CD4-positive, alpha-beta T cell treated with Interleukin-17A for 1 hour (primary cell): ENCODE data around the gene PAGR1.
"Not testable (repeated sequence)": the region's sequence is repeated elsewhere in the genome, so short reads cannot be mapped to it uniquely, and the experiment has no call there.

Experiments
- DNase-seq: peaks from one replicate; pipeline ENCODE4 v3.0.0-alpha.2; 2020

The PAGR1 gene

DNA sequence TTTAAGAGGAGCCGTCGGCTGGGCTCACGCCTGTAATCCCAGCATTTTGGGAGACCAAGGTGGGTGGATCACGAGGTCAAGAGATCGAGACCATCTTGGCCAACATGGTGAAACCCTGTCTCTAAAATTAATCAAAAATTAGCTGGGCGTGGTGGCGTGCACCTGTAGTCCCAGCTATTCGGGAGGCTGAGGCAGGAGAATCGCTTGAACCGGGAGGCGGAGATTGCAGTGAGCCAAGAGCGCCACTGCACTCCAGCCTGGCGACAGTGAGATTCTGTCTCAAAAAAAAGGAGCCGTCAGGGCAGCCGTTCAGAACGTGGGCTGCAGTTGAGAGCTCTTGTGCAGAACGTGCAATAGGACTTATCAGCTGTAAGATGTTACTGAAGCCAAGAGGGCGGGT is 22.8 kb upstream of the PAGR1 start:
- DNase-seq = not testable (repeated sequence)

DNA sequence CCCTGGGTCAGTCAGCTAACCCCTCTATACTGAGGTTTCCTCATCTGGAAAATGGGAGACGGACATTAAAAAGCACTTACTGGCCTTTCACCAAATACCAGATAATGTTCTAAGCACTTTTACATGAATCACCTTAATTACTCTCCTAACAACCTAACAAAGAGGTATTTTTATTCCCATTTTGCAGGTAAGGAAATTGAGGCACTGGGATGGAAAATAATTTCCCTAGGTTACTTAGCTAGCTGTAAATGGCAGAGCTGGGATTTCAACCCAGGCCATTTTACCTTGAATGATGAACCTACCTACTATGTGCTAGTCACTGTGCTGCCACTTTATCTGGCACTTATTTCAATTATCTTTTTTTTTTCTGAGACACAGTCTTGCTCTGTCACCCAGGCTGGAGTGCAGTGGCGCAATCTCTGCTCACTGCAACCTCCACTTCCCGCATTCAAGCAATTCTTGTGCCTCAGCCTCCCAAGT is 21.7 kb upstream of the PAGR1 start:
- no peak for DNase-seq

DNA sequence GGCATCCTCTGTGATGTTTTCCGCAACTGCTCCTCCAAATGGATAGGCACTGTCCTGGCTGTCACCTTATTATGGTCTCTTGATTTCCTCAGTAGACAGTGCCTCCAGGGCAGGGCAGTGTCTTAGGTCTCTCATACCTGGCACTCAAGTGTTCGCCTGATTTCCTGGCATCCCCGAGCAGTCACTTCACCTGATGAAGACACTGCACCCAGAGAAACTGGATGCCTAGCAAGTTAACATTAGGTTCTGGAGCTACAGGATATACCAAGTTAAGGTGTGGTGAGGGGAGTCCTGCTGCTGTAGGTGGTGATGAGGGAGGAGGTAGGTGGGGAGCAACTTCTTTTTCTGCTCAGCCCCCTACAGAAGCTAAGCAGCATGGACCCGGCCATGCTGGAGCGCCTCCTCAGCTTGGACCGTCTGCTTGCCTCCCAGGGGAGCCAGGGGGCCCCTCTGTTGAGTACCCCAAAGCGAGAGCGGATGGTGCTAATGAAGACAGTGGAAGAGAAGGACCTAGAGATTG is 13.5 kb upstream of the PAGR1 start:
- no peak for DNase-seq

DNA sequence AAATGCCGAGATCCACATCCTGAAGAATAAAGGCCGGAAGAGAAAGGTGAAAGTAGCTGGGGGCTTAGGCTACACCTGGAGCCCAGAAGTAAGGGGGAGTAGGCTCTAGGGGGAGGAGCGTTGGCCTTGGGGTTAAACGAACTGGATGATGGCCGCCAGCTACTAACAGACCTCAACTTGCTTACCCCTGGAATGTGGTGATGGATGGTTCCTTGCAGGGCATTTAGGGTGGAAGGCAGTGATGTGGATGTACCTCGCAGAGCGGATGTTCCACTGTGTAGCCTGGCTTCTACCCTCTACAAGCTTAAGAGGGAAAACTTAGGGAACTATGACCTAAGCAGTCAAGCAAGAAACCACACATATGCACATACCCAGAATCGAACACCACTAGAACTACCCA is 11.9 kb upstream of the PAGR1 start:
- DNase-seq = no peak

DNA sequence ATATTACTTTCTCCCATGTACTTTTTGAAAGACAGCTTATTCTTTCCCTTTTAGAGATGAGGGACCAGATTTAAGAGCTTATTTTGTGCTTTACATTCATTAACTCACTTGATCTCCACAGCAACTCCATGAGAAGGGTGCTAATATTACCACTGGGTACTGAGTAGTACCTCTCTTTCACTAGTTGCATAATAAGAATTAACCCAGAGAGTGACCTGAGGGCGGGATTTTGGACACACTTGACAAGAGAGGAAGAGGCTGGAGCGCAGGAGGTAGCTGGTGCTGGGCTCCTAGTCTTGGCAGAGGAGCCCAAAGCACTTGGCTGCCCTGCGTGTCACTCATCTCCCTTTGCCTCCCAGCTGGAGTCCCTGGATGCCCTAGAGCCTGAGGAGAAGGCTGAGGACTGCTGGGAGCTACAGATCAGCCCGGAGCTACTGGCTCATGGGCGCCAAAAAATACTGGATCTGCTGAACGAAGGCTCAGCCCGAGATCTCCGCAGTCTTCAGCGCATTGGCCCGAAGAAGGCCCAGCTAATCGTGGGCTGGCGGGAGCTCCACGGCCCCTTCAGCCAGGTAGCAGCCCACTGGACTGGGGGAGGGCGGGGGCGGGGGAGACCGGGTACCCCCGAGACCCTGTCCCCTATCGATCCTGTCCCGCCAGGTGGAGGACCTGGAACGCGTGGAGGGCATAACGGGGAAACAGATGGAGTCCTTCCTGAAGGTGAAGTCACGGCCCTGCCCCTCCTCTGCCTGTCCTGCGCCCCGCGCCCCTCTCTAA is 11.3 kb upstream of the PAGR1 start:
- DNase-seq = no peak

DNA sequence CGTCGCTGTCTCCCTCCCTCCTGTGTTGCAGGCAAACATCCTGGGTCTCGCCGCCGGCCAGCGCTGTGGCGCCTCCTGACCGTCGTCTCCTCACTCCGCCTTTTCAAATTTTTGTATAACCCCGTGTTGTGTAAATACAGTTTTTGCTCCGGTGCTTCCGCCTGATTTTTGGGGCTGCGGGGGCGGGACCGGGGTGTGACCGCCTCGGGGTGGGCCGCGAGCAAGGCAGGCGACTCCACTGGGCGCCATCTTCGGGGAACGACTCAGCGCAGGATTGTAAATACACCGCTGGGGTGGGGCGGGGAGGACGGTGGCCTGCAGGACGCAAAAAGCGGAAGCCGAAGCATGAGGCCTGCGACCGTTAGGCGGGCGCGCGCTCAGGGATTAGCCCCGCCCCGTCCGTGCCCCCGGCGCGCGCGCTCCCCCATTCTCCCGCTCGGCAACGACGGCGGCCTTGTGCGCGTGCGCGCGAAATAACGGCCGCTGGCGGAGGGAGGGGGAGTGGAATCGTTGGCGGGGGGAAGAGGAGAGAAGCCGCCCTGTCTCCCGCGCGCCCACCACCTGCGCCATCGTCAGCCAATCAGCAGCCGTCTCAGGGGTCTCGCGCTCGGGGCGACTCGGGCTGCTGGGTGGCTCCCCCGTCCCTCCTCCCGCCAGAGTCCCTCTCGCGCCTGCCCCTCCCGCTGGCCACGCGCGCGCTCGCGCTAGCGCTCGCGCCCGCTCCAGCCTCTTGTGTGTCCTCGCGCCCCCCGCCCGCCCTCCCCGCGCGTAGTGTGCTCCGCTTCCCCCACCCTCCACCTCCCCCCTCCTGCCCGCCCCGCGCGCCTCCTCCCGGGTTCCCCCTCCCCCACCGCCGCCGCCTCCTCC is 10.5 kb upstream of the PAGR1 start:
- DNase-seq = peak; percentile 98

DNA sequence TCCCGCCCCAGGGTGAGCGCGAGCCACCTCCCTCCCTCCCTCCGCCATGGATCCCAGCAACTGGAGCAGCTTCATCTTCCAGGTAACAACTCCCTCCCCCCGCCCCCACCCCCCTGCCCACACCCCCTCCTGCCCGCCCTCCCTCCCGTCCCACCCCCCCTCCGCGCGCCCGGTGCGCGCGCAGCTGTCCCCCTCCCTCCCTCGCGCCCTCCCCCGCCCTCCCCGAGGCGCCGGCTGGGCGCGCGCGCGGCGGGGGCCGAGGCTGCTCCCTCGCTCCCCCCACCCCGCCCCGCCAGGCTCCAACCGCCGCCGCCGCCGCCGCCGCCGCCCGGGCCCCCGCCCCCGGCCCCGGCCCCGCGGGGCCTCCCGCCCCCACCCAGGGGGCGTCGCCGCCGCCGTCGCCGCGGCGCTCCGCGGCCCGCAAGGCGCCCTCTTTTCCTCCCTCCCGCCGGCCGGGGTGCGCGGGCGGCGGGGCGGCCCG is 9.8 kb upstream of the PAGR1 start, which contains the start of gene MAZ:
Gene MAZ, plus strand, starts transcription at position 431 of the 481 bp plus-strand sequence. CDS start 173 bp downstream, outside the sequence.
- no peak for DNase-seq

DNA sequence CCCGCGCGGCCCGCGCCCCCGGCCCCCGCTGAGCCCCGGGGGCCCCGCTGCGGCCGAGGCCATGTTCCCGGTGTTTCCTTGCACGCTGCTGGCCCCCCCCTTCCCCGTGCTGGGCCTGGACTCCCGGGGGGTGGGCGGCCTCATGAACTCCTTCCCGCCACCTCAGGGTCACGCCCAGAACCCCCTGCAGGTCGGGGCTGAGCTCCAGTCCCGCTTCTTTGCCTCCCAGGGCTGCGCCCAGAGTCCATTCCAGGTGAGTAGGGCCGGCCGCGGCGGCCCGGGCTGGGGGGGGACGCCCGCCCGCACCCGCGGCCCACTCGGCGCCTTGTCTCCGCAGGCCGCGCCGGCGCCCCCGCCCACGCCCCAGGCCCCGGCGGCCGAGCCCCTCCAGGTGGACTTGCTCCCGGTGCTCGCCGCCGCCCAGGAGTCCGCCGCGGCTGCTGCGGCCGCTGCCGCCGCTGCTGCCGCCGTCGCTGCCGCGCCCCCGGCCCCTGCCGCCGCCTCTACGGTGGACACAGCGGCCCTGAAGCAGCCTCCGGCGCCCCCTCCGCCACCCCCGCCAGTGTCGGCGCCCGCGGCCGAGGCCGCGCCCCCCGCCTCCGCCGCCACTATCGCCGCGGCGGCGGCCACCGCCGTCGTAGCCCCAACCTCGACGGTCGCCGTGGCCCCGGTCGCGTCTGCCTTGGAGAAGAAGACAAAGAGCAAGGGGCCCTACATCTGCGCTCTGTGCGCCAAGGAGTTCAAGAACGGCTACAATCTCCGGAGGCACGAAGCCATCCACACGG is 9.1 kb upstream of the PAGR1 start:
- peak; percentile 48 for DNase-seq

DNA sequence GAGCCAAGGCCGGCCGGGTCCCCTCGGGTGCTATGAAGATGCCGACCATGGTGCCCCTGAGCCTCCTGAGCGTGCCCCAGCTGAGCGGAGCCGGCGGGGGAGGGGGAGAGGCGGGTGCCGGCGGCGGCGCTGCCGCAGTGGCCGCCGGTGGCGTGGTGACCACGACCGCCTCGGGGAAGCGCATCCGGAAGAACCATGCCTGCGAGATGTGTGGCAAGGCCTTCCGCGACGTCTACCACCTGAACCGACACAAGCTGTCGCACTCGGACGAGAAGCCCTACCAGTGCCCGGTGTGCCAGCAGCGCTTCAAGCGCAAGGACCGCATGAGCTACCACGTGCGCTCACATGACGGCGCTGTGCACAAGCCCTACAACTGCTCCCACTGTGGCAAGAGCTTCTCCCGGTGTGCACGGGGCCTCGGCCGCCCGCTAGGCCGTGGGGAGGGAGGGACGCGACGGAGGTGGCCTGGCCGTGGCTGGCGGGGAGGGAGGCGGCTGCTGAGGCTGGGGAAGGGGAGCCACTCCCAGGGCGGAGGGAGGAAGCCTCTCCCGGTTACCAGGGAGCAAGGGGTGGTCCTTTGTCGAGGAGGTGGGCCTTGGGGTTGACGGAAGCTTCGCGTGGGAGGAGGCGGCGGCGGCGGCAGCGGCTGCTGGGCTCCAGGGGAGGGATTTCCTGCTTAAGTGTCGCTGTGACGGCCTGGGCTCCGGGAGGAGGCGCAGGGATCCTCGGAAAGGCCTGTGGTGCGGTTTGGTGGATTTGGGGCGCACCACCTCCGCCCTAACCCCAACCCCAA is 8.3 kb upstream of the PAGR1 start:
- DNase-seq = peak; percentile 92

DNA sequence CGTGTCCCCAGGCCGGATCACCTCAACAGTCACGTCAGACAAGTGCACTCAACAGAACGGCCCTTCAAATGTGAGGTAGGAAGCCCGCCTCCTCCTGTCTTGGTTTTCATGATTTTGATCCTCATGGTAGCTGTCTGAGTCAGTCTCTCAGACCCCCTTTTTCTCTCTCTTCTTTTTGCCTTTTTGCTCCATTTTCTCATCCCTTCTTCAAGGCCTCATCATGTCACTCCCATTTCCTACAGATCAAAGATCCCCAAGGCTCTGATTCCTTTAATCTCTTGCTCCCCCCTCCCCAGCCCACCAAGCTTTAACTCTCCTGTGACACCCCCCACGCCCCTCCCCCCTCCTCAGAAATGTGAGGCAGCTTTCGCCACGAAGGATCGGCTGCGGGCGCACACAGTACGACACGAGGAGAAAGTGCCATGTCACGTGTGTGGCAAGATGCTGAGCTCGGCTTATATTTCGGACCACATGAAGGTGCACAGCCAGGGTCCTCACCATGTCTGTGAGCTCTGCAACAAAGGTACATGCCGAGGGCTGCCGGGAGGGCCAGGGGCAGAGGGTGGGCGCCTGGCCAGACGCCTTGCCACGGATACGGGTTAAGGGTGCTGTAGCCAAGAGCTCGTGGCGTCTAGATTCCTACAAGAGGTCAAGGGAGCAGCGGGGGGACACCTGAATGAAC is 7.6 kb upstream of the PAGR1 start:
- peak; percentile 48 for DNase-seq

DNA sequence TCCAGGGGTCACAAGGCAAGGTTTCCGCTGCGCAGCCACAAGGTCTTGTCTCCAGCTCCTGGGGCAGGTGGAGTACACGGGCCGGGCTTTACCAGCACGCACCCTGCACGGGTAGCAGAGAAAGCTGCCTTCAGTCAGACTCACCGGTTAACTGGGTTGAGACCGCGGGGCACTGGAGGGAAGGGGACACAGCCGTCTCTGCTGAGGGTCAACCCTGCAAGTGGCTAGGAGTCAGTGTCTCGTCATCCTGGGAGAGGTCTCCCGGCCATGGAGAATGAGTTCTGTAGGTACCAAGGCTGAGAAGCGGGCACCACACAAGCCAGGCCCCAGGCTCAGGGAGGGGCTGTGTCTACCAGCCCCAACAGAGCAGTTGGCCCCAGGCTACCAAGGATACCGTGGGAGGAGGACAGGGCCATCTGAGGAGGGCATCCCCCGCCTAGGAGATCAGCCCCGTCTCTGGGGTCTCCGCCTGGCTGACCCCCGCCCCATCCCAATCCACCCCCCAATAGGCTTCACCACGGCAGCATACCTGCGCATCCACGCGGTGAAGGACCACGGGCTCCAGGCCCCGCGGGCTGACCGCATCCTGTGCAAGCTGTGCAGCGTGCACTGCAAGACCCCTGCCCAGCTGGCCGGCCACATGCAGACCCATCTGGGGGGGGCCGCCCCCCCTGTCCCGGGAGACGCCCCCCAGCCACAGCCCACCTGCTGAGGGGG is 6.8 kb upstream of the PAGR1 start:
- no peak for DNase-seq

DNA sequence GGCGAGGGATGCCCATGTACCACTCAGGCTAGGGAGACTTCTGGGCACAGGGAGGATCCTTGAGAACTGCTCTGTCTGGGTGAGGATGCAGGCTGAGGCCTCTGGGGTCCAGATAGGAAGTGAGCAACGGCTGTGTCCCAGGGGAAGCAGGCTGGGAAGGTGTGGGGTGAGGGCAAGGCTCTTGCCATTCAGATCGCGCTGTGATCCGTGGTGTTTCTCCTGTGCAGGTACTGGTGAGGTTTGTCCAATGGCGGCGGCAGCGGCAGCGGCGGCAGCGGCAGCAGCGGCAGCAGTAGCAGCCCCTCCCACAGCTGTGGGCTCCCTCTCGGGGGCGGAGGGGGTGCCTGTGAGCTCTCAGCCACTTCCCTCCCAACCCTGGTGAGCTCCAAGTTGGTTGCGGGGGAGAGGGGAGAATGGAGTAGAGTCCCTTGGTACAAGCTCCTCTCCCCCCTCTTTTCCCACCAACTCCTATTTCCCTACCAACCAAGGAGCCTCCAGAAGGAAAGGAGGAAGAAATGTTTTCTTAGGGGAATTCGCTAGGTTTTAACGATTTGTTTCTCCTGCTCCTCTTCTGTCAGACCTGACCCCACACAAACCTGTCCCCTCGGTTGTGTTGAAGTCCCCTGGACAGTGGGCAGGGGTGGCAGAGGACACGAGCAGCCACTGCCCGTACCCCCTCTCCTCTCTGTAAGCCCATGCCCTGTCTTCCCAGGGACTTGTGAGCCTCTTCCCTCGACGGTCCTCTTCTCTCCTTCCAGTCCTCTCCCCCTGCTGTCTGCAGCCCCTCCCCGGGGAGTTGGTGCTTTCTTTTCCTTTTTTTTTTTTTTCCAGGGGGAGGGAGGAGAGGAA is 5.9 kb upstream of the PAGR1 start:
- peak; percentile 68 for DNase-seq

DNA sequence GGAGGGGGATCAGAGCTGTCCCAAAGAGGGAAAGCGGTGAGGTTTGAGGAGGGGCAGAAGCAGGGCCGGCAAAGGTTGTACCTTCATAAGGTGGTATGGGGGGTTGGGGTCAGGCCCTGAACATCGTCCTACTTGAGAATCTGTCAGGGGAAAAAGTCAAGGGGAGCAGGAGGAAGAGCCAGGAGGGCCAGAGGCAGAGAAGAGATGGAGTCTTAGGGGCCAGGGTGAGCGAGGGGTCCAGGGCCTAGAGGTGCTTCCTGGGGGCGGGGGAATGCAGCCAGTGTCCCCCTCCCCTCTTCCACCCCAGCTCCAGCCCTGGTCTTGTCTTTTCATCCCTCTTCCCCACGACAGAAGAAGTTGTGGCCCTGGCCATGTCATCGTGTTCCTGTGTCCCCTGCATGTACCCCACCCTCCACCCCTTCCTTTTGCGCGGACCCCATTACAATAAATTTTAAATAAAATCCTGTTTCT is 5.2 kb upstream of the PAGR1 start:
- DNase-seq = no peak

DNA sequence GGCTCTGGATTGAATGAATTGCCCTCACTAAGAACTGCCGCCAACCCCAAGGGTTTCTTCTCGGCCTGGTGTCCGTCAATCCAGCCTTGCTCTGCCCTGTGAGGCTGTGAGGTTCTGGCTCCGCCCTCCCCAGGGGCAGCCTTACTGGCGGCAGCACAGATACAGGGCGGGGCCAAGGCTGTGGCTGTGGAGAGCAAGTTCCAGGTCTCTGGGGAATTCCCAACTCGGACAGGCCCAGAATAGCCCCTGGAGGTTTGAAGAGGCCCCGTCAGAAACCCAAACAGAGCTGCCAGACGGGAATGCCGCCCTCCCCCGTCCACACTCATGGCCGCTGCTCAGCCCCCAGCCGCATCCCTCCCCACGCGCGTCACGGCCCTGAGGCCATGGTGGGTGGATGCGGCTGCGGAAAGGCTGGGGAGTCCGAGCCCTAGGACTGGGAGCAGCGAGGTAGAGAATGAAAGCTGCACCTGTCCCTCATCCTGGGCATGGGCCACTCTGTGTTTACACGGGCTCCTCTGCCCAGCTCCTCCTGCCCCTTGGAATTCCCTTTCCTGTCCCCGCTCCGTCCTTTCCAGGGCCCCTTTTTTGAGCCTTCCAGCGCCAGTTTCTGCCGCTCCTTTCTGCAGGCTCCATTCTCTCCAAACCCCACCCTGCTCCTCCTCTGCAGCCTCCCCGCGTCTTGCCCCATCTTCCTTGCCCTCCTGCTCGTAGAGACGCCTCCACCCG is 4.6 kb upstream of the PAGR1 start:
- DNase-seq = peak; percentile 85

DNA sequence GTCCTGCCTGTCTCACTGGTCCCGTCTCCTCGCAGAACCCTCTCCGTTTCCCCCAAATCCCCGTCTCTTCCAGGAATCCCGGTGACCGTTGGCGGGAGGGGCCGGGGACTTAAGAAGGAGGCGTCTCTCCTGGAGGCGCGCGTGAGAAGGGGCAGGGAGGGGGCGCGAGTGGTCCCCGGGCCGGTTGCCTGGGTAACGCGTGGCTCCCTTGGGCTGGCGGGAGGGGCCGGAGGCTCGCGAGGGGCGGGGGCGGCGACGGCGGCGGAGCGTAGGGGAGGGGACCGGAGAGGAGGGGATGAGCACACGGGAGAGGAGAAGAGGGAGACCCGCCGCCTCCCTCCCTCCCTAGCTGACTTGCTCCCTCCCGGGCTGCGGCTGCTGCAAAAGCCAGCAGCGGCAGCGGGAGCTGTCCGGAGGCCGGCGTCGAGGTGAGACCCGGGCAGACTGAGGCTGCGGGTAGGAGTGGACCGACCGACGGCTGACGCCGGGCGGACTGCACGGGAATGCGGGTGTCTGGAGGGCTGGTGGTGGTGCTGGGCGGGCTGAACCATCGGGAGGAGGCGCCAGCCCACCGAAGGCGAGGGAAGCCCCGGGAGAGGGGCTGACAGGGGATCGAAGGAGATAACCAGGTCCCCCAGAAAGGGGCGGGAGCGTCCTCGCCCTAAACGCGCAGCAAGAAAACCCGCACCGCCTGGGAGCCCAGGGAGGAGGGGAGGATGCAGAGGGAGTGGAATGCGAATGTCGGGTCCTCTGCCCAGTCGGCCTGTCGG is 3.9 kb upstream of the PAGR1 start, which contains the start of gene PRRT2:
Gene PRRT2, plus strand, starts transcription at position 298 of the 770 bp plus-strand sequence. CDS start 862 bp downstream, outside the sequence.
- DNase-seq = peak; percentile 67

DNA sequence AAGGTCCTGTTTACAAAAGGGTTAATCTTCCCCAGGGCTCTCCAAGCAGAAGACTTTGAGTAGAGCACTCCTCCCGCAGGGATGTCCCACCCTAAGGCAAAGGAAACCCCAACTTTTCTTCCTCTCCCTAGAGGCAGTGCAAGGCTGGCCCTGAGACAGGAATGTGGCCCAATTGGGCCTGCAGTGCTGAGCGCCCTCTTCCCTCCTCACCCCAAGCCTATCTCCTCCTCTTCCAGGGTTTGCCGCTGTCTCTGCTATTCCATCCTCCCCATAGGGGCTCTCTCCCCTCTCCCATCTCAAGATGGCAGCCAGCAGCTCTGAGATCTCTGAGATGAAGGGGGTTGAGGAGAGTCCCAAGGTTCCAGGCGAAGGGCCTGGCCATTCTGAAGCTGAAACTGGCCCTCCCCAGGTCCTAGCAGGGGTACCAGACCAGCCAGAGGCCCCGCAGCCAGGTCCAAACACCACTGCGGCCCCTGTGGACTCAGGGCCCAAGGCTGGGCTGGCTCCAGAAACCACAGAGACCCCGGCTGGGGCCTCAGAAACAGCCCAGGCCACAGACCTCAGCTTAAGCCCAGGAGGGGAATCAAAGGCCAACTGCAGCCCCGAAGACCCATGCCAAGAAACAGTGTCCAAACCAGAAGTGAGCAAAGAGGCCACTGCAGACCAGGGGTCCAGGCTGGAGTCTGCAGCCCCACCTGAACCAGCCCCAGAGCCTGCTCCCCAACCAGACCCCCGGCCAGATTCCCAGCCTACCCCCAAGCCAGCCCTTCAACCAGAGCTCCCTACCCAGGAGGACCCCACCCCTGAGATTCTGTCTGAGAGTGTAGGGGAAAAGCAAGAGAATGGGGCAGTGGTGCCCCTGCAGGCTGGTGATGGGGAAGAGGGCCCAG is 3.0 kb upstream of the PAGR1 start:
- no peak for DNase-seq
